ENCODE data around the gene CD209. TPM values are rescaled to one million over a fixed set of nuclear protein-coding genes. Genes with fewer than 3 reads are reported as not detected.

Gene CD209
- total and polyA plus RNA-seq, 2 of the 8 experiments (the other 6 are each of a cell fraction or from before 2014, with no cell fraction given): 0.05 to 0.22 TPM

- TF ChIP-seq ATF2 (IDR thresholded peaks at IDR 0.05; ENCODE audit: low read length): no peak
- TF ChIP-seq GABPA (IDR thresholded peaks at IDR 0.05; ENCODE audit: borderline replicate concordance, insufficient read depth, low read length): no peak
- TF ChIP-seq NANOG (IDR thresholded peaks at IDR 0.05; ENCODE audit: insufficient read depth, low read depth, low read length, poor library complexity, severe bottlenecking): no peak
- no peak for TF ChIP-seq SIRT6 (IDR thresholded peaks at IDR 0.05; ENCODE audit: low read length)
- no peak for TF ChIP-seq CEBPB (IDR thresholded peaks at IDR 0.05; ENCODE audit: low read depth, low read length)
- TF ChIP-seq TAF7 (optimal IDR thresholded peaks at IDR 0.05; ENCODE audit: borderline replicate concordance, low read depth, low read length): no peak
- TF ChIP-seq SP1 (IDR thresholded peaks at IDR 0.05; ENCODE audit: low read depth, low read length): no peak
- no peak for TF ChIP-seq NRF1 (IDR thresholded peaks at IDR 0.05; ENCODE audit: low read depth, low read length)
- no peak for TF ChIP-seq CTBP2 (IDR thresholded peaks at IDR 0.05; ENCODE audit: borderline replicate concordance, insufficient read depth, insufficient read length, low read length)
These were observed 48.3 kb upstream of the CD209 start (continued) for GRCh38 chr19:7795555-7796161.

Data from H1 (cell line).